SKM-1 treated with dmso at 0.1 percent for 144 hours (cell line): ENCODE data around the gene EPHB1.

Source experiments
- DNase-seq: peaks from one replicate; lab custom pipeline; 2025; ENCODE audit not compliant: unreplicated experiment; lab: John Stamatoyannopoulos, UW

The EPHB1 gene

DNA sequence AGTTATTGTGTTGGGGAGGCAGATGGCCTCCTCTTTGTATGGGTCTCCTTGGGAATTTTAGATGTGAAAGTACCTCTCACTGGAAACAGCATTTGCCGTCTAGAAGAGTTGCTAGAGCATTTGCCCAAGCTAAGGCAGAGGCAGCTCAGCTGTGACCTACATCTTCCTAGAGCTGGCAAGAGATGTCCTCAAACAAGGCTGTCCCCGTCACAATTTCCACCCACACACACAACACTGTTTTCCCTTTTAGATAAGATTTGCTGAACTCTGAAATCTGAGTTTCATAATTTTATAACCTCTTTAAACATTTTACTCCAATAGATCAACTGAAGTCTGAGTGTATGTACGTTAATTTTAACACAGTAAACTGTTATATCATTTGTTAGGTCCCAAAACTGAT lies 352.6 kb downstream of the EPHB1 start:
- DNase-seq = no peak

DNA sequence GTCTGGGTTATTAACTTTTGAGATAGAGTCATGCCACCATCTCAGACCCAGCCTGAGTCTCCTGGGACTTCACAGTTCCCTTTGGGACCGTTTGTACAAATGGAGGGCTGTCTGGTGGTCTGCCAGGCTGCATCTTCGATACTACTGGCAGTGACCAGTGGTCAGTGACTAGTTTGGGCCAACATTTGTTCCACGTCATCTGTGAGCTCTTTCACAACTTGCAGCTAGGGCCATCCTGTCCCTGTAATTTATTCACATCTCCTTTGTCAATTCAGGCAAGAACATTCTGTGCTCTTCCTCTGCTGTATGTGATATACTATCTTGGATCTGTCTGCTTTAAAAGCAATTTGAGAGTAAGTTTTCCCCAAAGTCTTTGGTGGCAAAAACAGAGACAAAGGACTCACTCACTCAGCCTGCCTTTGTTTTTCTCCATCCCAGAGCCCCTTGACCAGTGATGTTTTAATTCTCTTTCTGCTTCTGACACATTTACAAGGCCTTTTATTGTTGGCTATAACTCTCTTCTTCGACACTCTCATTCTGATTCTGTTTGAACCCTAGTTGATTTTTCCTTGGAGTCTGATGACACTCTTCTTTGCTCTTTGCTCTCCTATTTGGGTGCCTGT lies 353.4 kb downstream of the EPHB1 start:
- DNase-seq = no peak

DNA sequence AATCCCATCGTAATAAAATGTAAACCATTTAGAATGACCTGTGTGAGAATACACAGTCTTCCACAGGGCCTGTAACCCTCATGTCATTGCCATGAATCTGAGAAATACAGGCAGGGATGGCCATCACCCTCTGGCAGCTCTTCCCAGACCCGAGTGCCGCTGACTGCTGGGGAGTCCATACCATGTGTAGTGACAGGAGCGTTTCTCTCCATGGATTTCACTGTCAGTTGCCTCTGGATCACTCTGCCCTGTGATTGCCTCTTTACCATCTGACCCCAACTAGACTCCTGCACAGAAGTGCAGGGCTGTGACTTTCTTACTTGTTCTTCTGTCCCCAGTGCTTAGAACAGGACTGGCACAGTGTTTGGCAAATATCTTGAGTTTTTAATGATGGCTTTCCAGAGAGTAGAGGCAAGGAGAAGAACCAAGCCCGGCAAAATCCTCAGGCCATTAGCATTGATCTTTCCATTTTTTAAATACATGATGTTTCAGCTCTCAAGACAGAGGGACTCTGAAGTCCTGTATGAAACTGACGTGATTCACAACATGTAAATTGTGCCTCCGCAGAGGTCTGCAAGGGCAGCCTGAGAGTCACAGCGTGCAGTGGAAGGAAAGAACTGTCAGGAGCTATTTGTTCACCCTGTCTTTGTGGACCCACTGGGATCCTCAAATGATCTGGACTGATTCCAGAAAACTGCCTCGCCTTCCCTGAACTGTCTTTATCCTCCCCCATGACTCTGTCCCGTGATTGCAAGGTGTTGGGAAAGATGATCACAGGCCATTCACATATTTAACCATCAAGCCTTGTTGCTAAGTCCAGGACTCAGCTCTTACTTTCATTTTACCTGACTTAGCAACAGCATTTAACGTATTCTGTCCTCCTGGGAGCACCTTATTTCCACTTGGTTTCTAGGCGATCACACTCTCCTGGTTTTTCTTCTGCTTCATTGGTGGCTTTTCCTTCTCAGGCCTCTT lies 354.9 kb downstream of the EPHB1 start:
- DNase-seq = no peak

DNA sequence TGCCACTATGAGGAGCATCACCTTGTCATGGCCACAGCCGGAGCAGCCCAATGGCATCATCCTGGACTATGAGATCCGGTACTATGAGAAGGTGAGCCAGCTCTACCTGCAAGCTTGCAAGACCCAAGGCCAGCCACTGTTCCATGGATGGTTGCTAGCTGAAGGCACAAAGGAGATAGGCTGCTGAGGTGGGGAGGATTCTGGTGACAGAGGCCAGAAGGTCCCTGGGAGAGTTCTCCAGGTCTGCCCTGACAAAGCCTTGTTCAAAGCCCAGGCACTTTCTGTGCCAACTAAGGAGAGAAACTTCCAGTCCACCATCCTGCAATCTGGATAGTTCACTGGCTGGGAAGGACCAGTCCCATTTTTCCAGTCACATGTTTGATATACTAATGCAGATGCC lies 359.1 kb downstream of the EPHB1 start:
- no peak for DNase-seq

DNA sequence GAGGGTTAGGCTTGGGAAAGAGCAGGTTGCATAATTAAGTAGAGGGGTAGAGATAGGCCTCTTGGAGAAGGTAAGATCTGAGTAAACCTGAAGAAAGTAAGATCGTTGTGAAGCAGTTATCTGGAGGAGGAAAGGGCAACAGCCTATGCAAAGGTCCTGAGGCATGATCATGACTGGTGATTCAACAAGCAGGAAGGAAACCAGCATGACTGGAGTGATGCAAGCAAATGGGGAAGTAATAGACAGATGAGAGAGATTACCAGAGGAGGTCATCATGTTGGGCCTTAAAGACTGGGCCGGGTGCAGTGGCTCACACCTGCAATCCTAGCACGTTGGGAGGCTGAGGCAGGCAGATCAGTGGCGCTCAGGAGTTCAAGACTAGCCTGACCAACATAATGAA lies 360.2 kb downstream of the EPHB1 start:
- no peak for DNase-seq

DNA sequence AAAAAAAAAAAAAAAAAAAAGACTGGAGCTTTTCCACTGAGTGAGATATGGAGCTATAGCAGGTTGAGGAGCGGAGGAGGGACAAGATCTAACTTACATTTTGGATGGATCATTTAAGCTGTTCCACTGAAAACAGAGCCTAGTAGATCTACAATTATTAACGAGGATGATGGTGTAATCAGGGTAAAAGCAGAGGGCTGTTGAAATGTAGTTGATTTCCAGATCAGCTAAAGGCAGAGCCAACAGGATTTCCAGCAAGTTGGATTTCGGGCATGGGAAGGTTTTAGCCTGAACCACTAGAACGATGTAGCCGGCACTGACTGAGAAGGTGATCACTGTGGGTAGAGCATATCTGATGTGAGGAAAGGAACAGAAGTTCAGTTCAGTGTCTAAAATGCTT lies 360.7 kb downstream of the EPHB1 start:
- no peak for DNase-seq

DNA sequence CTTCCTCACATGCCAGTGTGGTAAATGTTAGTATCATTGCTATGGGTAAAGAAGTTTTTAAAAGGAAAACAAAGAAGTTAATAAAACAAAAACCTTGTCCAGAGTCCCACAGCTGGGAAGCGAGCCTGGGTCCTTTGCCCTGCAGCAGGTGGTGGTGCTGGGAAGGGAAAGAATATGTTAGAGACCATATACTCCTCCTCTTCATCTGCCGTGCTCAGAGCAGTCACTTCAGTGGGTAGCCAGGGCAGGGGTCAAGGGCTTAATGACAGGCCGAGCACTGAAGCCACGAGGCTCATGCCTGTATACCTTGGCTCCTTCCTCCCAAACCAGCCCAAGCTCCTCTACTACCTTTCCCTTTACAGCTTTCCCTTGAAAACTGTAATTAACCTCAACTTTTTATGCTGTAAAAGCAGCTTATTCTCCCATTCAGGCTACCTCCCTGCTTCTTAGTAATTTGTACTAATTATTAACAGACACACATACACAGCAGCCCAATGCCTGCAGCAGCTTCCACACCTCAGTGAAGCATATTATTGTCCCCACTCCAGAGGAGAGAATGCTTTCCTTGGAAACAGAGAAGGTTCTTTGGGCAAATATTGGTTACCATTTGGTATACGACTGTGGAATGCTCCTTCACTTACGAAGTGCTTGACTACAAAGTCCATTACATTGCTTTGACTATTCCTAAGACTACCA lies 362.1 kb downstream of the EPHB1 start:
- no peak for DNase-seq

DNA sequence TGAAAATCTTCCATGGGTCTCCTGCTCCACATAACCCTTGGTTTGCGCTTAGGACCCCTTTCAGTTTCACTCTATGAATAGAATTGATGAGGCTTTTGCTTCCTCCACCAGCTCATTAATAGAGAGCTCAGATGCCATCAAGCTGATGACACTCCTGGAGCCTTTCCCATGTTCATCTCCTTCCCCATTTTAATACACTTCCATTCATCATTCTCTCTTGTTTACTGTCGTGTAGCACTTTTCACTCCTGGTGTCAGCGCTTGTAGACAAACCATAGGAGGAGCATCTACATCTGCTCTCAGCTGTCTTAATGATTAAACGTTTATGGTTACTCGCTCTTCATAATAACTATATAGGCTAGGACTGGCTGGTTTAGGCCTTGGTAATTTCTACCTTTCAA lies 363.5 kb downstream of the EPHB1 start:
- no peak for DNase-seq

DNA sequence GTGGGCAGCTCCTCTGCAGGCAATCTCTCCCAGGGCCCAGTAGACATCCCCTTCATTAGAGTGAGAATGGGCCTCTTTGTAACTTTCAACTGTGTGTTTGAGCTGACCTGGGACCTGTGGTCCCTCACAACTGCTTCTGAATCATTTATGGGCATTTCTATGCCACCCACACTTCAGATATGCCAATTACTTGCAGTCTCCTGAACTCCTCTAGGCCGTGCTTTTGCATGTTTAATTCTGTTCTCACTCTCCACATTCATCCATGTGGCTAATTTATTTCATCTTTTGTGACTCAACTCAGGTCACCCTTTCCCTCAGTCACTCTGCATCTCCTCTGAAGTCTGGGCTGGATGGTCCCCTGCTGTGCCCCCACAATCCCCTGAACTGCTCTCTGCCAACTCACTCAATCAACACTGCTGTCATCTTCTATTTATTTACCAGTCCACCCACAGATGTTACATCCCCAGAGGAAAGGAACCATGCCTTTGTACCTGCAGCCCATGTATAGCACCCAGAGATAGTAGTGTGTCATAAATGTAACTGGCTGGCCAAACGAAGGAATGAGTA lies 364.7 kb downstream of the EPHB1 start:
- no peak for DNase-seq

DNA sequence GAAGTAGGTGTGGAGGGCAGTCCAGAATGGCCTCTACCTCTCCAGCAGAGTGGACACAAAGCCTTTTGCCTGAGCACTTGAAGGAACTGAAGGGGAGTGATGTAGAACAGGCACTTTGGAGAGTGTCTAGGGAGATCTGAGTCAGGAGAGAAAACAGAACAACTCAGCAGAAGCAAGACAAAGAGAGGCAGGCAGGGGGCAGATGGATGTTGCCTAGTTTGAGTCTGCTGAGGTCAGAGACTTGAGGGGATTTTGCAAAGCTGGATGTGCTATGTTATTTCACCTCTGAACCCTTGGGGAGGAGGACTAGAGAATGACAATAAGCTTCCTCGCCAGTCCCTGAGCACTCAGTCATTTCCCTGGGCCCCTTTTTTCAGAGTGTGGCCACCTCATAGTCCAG lies 366.4 kb downstream of the EPHB1 start:
- no peak for DNase-seq

DNA sequence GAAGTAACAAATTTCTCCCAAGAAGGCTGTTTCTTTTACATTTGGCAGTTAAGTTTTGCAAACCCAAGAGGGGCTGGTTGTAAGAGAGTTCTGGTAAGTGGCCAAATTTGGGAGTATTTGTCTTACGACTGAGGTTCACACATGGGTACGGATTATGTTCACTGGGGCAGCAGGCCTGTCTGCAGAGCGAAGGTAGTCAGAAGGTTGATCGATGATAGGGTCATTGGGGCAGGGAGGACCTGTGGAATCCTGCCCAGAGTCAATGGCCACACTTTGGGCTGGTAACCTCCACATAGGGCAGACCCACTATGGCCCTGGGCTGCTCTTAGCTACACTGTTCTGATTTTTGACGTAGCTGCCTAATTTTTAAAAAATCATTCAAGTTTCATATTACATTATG lies 368.6 kb downstream of the EPHB1 start:
- no peak for DNase-seq

DNA sequence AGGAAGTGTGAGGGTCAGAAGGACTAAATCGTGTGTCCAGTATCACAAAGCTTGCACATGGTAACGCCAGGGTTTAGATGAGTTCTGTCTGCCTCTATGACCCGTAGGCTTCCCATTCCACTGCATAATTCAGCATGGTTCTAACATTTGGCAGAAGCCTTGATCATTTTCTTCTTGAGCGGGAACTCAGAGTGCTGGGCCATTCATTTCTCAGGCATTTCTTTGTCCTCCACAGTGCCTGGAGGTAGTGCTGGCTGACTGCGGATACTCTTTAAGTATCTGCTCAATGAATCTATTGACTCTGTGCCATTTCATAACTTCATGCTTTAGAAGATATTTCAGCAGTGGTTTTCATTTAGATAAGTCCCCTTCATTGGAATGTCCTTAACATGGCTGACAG lies 370.2 kb downstream of the EPHB1 start:
- no peak for DNase-seq

DNA sequence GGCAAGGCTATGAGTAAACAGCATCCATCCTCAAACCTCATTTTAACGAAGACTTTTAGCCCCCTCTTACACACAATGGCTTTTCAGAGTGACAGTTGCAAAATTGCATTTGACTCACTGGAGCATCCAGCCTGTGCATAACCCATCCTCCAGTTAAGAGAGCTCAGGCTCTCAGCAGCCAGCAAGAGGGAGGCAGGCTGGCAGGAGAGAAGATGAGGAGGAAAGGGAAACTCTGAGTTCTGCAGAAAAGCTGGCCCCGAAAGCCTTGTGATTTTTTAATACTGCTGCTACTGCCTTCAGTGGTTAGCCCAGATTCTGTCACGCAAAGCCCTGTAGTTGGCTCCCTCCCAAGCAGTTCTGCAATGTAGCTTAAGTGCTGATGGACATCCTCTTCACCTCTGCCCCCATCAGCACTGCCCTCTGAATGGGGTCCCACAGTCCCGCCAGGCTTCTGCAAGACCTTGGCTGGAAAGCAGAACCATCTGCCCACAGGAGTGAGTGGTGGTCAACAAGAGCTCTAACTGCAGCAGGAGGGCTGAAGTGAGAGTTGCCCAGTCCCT lies 371.3 kb downstream of the EPHB1 start:
- DNase-seq = no peak

DNA sequence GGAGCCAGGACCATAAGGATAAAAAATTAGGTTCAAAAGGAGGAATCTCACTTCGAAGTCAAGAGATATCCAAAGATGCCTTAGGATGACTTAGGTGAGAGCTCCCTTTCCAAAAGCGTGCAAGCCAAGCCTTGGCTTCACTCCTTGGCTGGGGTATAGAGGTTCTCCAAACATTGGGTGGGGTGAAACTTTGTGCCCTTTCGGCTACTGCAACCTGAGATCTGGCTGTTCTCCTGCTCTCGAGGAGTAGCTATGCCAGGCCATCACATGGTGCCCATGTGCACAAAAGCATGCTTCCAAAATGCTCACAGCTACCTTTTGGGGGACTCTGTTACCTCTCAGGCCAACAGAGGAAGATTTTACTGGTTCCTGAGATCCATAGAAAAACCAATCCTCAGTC lies 373.8 kb downstream of the EPHB1 start:
- no peak for DNase-seq

DNA sequence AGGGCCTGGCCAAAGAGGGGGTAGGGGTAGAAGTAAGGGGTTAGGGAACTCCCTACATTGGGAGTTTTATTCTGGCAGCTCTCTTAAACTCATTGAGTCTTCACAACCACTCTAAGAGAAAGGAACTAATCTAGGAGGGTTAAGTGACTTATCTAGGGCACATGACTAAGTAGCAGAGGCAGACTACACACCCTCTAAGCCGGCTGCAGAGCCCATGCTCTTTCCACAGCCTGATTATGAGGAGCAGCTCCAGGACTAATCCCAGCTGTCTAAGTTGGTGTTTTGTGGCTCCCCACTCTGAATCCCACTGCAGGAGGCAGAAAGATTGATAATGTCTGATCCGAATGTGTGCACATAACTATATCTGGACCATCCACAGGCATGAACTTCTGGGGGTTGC lies 374.6 kb downstream of the EPHB1 start:
- DNase-seq = no peak

DNA sequence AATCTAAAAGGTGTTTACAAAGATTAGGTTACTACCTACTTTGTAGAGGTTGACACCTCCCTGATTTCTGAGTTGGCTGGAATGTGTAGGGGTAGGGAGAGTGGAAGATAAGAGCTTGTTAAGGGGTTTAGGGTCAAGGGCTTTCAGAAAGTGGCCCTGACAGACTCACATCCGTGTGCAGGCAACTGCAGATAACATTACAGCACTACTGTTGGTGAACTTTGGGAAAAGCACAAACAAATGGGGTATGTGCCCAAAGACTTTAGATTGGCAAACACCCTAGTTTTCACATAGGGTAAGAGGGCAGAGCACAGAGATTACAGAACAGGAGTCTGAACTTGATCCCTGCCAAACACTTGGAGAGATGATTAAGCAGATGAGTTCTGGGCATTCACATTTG lies 375.7 kb downstream of the EPHB1 start:
- DNase-seq = no peak

DNA sequence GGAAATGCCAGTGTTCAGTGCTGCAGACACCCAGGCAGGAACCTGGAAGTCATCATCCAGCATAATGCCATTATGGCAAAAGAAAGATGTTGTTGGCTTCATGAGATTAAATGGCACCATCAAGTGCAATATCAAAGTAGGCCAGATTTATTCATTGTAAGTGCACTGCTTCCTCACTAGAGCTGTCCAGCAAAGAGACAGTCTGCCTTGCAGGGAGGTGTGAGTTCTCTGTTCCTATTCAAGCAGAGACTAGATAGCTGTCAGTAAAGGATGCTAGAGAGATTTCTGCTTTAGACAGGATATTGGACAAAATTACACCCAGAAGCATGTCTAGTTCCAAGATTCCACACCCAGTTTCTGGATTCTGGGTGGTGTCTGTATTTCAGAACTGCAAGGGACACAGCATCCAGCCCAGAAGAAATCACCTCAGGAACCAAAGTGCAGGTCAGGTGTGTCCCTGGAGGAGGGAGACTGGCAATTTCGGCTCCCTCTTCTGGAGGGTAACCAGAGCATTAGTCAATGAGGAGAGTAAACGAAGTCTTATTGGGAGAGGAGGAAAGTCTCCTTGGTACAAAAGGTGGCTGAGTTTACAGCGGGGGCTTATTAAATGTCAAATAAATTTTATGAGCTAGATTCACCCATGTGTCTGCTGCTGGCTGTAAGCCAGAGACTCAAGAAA lies 377.3 kb downstream of the EPHB1 start:
- DNase-seq = no peak

DNA sequence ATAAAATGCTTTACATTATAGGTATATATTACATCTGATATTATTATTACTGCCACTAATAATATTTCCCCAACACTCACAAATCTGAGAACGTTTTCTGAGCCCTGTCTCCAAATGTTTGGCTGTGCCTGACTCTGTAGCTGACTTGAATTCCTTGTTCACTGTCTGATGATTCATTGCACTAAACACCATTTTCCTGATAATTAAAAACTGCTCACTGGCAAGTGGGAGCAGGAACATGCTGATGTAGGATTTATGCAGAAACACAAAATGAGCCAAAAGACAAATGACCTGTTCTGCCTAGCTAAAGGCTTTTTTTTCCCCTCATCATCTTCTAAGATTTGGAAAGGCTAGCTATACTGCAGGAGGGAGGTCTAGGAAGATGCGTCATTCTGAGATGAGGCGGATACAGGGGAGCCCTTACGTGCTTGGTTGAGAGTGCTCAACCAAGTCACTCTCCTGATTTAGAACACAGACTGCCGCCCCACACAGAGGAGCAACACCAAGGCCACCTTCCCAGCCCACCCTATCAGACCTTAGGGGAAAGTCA lies 380.7 kb downstream of the EPHB1 start:
- DNase-seq = no peak

DNA sequence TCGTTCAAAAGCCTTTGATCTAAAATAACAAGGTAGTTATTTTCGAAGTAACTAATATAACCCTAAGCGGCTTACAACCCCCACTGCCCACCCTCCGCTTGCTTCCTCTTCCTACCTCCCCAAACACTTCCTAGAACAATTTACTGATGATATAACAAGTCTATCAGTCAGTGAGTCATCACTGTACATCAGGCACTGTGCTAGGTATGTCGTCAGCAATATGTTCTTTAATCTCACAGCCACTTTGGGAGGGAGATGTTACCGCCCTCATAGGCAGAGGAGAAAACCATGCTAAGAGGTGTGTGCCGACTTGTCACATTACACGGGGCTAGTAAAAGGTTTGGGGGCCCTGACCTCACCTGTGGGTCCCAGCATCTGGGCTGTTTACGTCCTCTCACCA lies 381.8 kb downstream of the EPHB1 start:
- no peak for DNase-seq

DNA sequence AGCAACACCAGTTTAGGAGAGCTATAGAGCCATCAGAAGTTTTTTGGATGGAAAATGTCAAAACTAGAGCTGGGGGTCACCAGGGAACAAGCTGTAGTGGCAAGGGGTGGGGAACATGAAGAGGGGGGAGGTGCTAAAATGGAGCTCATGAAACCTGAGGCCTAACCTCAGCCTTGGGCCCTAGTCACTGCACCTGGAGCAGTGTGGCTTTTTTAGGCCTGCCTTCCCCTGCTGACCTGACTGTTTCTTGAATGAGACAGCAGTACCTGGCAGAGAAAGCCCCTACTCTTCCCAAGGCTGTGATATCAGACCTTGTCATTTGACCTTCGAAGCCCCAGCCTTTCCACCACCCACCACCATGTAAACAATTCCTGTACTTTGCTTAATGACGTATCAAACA lies 383.5 kb downstream of the EPHB1 start:
- no peak for DNase-seq
